Smooth muscle cell (in vitro differentiated cells): ENCODE results near the gene RAB7A. TPM values are rescaled to one million over a fixed set of nuclear protein-coding genes. Genes with fewer than 3 reads are reported as not detected.

ENCODE experiments used
- DNase-seq: peaks from one replicate; lab custom pipeline; 2025; ENCODE audit not compliant: unreplicated experiment; lab: John Stamatoyannopoulos, UW
- H2AFZ ChIP-seq: fragments of 200-600 bp; sonication (generic); 2 replicates; pipeline ENCODE4 v1.6.0; 2016; ENCODE audit warnings: antibody characterized with exemption, low read depth, mild to moderate bottlenecking
- H3F3A ChIP-seq: fragments of 200-600 bp; sonication (generic); 2 replicates; pipeline ENCODE4 v1.6.0; 2017; ENCODE audit warnings: antibody characterized with exemption, low read depth
- H3K27ac ChIP-seq: fragments of 200-600 bp; sonication (generic); 2 replicates; pipeline ENCODE4 v1.5.1; 2016; ENCODE audit warnings: low read depth, mild to moderate bottlenecking
- H3K27me3 ChIP-seq: fragments of 200-600 bp; sonication (generic); 2 replicates; pipeline ENCODE4 v1.6.1; 2016; ENCODE audit warnings: low read depth, mild to moderate bottlenecking
- H3K36me3 ChIP-seq: fragments of 200-600 bp; sonication (generic); 2 replicates; pipeline ENCODE4 v1.5.1; 2016; ENCODE audit warnings: low read depth
- H3K4me1 ChIP-seq: fragments of 200-600 bp; sonication (generic); 2 replicates; pipeline ENCODE4 v1.5.1; 2016; ENCODE audit warnings: low read depth
- H3K4me2 ChIP-seq: fragments of 200-600 bp; sonication (generic); 2 replicates; pipeline ENCODE4 v1.6.0; 2016; ENCODE audit warnings: mild to moderate bottlenecking
- H3K4me3 ChIP-seq: fragments of 200-600 bp; sonication (generic); 2 replicates; pipeline ENCODE4 v1.5.1; 2016; ENCODE audit warnings: mild to moderate bottlenecking
- H3K79me2 ChIP-seq: fragments of 200-600 bp; sonication (generic); 2 replicates; pipeline ENCODE4 v1.6.0; 2016; ENCODE audit warnings: low read depth, mild to moderate bottlenecking
- H3K9ac ChIP-seq: fragments of 200-600 bp; sonication (generic); 2 replicates; pipeline ENCODE4 v1.6.0; 2016; ENCODE audit warnings: low read depth
- H3K9me3 ChIP-seq: fragments of 200-600 bp; sonication (generic); replicated peaks from 2 replicates; pipeline ENCODE4 v1.5.1; 2016; ENCODE audit warnings: low read depth
- H4K20me1 ChIP-seq: fragments of 200-600 bp; sonication (generic); 2 replicates; pipeline ENCODE4 v1.6.0; 2016; ENCODE audit warnings: low read depth
- WGBS: methylation state at CpG from one replicate; pipeline ENCODE4 v1.1.7; 2016; ENCODE audit warnings: low lambda C conversion rate; 5-methylcytosine and 5-hydroxymethylcytosine counted together
- polyA plus RNA-seq: library from polyadenylated mRNA; unstranded; fragments of >200 nt; fragmentation: Nextera tagmentation; extraction: Ambion mirVana; gene quantifications from 2 replicates; pipeline ENCODE4 v1.2.1, GENCODE V29; 2016
- total RNA-seq: library from RNA; depleted of rRNA; stranded (reverse); fragments of >200 nt; gene quantifications from 2 replicates; pipeline ENCODE4 v1.2.3, GENCODE V29; 2014
- TF ChIP-seq, protein P1 (sequence below): fragments of 200-600 bp; sonication (generic); IDR thresholded peaks from 2 replicates; pipeline ENCODE4 v1.5.1; 2017; ENCODE audit warnings: borderline replicate concordance, mild to moderate bottlenecking, antibody characterized with exemption; ENCODE audit not compliant: insufficient read depth, poor library complexity, severe bottlenecking

The RAB7A gene
- total and polyA plus RNA-seq, 2 experiments from 2014 or later, result 103 to 169 TPM

DNA sequence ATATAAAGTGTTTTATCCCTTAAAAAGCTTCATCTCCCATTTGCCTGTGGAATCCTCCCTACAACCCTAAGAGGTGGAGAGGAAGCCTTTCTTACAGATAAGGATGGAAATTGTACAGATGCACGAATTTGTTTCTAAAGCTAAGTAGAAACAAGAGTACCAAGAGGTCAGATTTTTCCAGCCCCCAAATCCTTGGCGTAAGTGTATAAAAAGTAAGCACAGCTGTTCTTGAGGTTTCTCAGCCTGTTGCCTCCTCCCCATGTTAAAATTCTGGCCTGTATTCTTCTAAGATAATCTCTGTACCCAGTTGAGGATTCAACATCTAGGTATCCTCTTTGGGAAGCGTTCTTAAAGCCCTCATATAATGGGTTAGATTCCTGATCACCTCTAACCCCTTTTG, 34.9 kb downstream of the RAB7A start:
- TF ChIP-seq, protein P1, sequence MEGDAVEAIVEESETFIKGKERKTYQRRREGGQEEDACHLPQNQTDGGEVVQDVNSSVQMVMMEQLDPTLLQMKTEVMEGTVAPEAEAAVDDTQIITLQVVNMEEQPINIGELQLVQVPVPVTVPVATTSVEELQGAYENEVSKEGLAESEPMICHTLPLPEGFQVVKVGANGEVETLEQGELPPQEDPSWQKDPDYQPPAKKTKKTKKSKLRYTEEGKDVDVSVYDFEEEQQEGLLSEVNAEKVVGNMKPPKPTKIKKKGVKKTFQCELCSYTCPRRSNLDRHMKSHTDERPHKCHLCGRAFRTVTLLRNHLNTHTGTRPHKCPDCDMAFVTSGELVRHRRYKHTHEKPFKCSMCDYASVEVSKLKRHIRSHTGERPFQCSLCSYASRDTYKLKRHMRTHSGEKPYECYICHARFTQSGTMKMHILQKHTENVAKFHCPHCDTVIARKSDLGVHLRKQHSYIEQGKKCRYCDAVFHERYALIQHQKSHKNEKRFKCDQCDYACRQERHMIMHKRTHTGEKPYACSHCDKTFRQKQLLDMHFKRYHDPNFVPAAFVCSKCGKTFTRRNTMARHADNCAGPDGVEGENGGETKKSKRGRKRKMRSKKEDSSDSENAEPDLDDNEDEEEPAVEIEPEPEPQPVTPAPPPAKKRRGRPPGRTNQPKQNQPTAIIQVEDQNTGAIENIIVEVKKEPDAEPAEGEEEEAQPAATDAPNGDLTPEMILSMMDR, result no peak
- Histone ChIP-seq H3K4me3 (no peak overlapping the region), H3F3A (peaks cover 7% of the 10 kb centered on the region), H3K9ac (no peak overlapping the region), H2AFZ (no peak overlapping the region), H3K79me2 (peaks cover 95% of the 10 kb centered on the region), H3K4me2 (no peak overlapping the region), H3K27me3 (no peaks in the 10 kb centered on the region), H3K4me1 (no peaks in the 10 kb centered on the region), H3K9me3 (no peaks in the 10 kb centered on the region), H4K20me1 (peaks cover 98% of the 10 kb centered on the region), H3K36me3 (no peaks in the 10 kb centered on the region), H3K27ac (no peak overlapping the region)
- DNase-seq, result no peak
- 80% methylated on average over 3 of the region's 3 CpGs for WGBS

DNA sequence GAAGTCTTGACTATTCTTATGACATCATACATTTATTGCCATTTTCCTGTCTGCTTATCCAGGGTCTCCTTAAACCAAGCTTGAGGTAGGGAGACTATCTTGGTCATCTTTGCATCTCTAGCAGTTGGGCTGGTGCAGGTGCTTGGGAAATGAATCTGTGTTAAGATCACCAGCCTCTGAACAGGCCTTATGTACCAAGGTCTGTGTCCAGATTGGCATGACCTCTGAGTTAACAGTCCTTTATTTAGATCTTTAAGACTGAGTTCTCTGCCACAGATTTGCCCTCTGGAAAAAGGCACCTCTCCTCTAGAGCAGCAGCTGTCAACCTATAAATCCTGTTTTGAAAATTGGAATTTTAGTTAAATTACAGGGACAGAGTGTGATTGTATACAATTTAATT, 35.4 kb downstream of the RAB7A start:
- H3F3A ChIP-seq, result peaks cover 7% of the 10 kb centered on the region
- no peaks in the 10 kb centered on the region for H3K27me3 ChIP-seq
- no peak overlapping the region for H3K9ac ChIP-seq
- no peaks in the 10 kb centered on the region for H3K4me1 ChIP-seq
- no peak overlapping the region for H3K4me3 ChIP-seq
- no peak overlapping the region for H3K4me2 ChIP-seq
- H2AFZ ChIP-seq, result no peak overlapping the region
- H3K79me2 ChIP-seq, result peaks cover 95% of the 10 kb centered on the region
- TF ChIP-seq, protein P1, result no peak
- H3K36me3 ChIP-seq, result no peaks in the 10 kb centered on the region
- no peaks in the 10 kb centered on the region for H3K9me3 ChIP-seq
- no peak for DNase-seq
- H3K27ac ChIP-seq, result no peak overlapping the region
- H4K20me1 ChIP-seq, result peaks cover 98% of the 10 kb centered on the region

DNA sequence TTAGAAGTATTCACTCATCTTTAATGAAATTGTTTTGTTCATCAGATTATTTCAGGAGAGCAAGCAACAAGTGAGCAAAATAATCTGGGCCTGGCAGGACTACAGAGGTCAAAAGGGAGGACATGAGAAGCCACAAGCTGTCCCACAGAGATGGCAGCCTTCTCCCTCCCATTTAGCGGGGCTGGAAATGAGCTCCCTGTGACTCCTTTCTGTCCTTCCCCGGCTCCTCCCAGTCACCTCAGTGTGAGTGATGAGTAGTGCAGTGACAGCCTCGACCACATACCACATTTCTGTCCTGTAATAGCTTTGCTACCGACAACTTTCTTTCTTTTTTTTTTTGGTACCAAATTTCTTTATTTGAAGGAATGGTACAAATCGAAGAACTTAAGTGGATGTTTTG, 38.0 kb downstream of the RAB7A start:
- peaks cover 96% of the 10 kb centered on the region for H3K79me2 ChIP-seq
- WGBS, result 87% methylated on average over 5 of the region's 5 CpGs
- no peaks in the 10 kb centered on the region for H3K27me3 ChIP-seq
- no peak for DNase-seq
- peaks cover 4% of the 10 kb centered on the region for H3K4me1 ChIP-seq
- H3F3A ChIP-seq, result no peaks in the 10 kb centered on the region
- TF ChIP-seq, protein P1, result no peak
- H2AFZ ChIP-seq, result no peak overlapping the region
- H3K4me2 ChIP-seq, result no peak overlapping the region
- H3K36me3 ChIP-seq, result no peaks in the 10 kb centered on the region
- no peaks in the 10 kb centered on the region for H3K9me3 ChIP-seq
- H3K27ac ChIP-seq, result no peak overlapping the region
- no peak overlapping the region for H3K9ac ChIP-seq
- peaks cover 98% of the 10 kb centered on the region for H4K20me1 ChIP-seq
- no peak overlapping the region for H3K4me3 ChIP-seq

DNA sequence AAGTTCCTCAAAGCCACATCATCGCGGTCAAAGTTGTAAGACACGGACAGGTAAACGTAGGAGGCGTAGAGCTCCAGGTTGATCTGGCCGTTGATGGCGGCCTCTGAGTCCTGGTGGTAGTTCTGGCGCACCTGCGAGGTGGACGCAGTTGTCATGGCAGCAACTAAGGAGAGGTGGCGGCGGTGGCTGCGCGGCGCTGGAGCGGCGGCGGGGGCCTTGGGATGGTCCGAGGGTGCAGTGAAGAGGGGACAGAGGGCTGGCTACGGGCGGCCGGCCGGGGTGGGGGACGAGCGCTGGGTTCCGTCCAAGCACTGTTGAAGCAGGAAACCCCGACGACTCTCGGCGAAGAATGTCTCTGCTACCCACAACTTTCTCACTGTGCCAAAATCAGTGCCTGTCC, 38.9 kb downstream of the RAB7A start:
- no peaks in the 10 kb centered on the region for H3K36me3 ChIP-seq
- no peaks in the 10 kb centered on the region for H3F3A ChIP-seq
- TF ChIP-seq, protein P1, result no peak
- 98% methylated on average over 30 of the region's 30 CpGs for WGBS
- H3K27me3 ChIP-seq, result no peaks in the 10 kb centered on the region
- peaks cover 98% of the 10 kb centered on the region for H4K20me1 ChIP-seq
- peaks cover 12% of the 10 kb centered on the region for H3K4me1 ChIP-seq
- H3K9ac ChIP-seq, result no peak overlapping the region
- no peak overlapping the region for H3K4me2 ChIP-seq
- H3K79me2 ChIP-seq, result peaks cover 96% of the 10 kb centered on the region
- DNase-seq, result no peak
- no peak overlapping the region for H3K27ac ChIP-seq
- no peak overlapping the region for H2AFZ ChIP-seq
- H3K9me3 ChIP-seq, result no peaks in the 10 kb centered on the region
- H3K4me3 ChIP-seq, result no peak overlapping the region
